Measurements from ENCODE around the gene FGF8.

FGF8 gene

GRCh38 chr10:101781984-101782810, 6.3 kb upstream of the FGF8 start:
- DNase-seq, result peak; percentile 32 to 43

GRCh38 chr10:101781655-101781983, 5.7 kb upstream of the FGF8 start:
- DNase-seq, result peak in 1 of 2 experiments; percentile 29

- peak; percentile 82 to 86 for DNase-seq
Measured at GRCh38 chr10:101780818-101781654, 5.1 kb upstream of the FGF8 start.

GRCh38 chr10:101780187-101780817, 4.4 kb upstream of the FGF8 start:
- peak in 1 of 2 experiments; percentile 43 for DNase-seq

GRCh38 chr10:101779544-101780186, 3.8 kb upstream of the FGF8 start:
- peak; percentile 92 to 94 for DNase-seq

- DNase-seq, result peak; percentile 49 to 56
Measured at GRCh38 chr10:101778781-101779543, 3.0 kb upstream of the FGF8 start.

- no peak for DNase-seq
Measured at GRCh38 chr10:101778151-101778780, 2.4 kb upstream of the FGF8 start.

- no peak for DNase-seq
Measured at GRCh38 chr10:101777619-101778145, 1.8 kb upstream of the FGF8 start.

GRCh38 chr10:101776161-101776817, 375 bp upstream of the FGF8 start:
- DNase-seq, result peak in 1 of 2 experiments; percentile 28

- DNase-seq, result peak; percentile 25 to 33
Measured at GRCh38 chr10:101774589-101775272, 1.2 kb downstream of the FGF8 start.

GRCh38 chr10:101773923-101774588, 1.9 kb downstream of the FGF8 start:
- no peak for DNase-seq

GRCh38 chr10:101772895-101773761, 2.8 kb downstream of the FGF8 start:
- no peak for DNase-seq

GRCh38 chr10:101772017-101772894, 3.7 kb downstream of the FGF8 start:
- no peak for DNase-seq

- no peak for DNase-seq
Measured at GRCh38 chr10:101771380-101771779, 4.5 kb downstream of the FGF8 start.

- no peak for DNase-seq
Measured at GRCh38 chr10:101770331-101771215, 5.3 kb downstream of the FGF8 start.

- DNase-seq, result no peak
Measured at GRCh38 chr10:101769541-101770180, 6.3 kb downstream of the FGF8 start.
